Stimulated activated naive B cell treated with anti-CD40 and anti-IgM and Interleukin-4, amounts not matched to agents 10 μg/mL and 1 μg/mL and 100 μg/mL, for 72 hours (primary cell): ENCODE measurements around the gene WWOX.

Source experiments
- ATAC-seq, 2 donors: fragments of 150-1000 bp; cut with Tn5 transposase; replicated peaks; 2 replicates each; pipeline ENCODE4 v1.10.0; 2021; ENCODE audit warnings: moderate library complexity in 1 of 2
- DNase-seq: peaks from one replicate; pipeline ENCODE4 v3.0.0; 2021
- H3K27ac Mint-ChIP-seq: one replicate; pipeline ENCODE4 v1.8.0; 2022; ENCODE audit warnings: mild to moderate bottlenecking, mixed read lengths
- H3K27me3 Mint-ChIP-seq, 2 donors: one replicate each; pipeline ENCODE4 v1.8.0; 2022; ENCODE audit warnings: mixed read lengths in 2 of 2
- H3K36me3 Mint-ChIP-seq, 2 donors: one replicate each; pipeline ENCODE4 v1.8.0; 2022; ENCODE audit warnings: mixed read lengths in 2 of 2, mild to moderate bottlenecking in 1 of 2
- H3K4me1 Mint-ChIP-seq, 2 donors: one replicate each; pipeline ENCODE4 v1.8.0; 2022; ENCODE audit warnings: mixed read lengths in 2 of 2, mild to moderate bottlenecking in 1 of 2
- H3K4me3 Mint-ChIP-seq, 2 donors: one replicate each; pipeline ENCODE4 v1.8.0; 2022; ENCODE audit warnings: mild to moderate bottlenecking in 2 of 2, mixed read lengths in 2 of 2, moderate library complexity in 1 of 2
- H3K9me3 Mint-ChIP-seq, 2 donors: one replicate each; pipeline ENCODE4 v1.8.0; 2022; ENCODE audit warnings: mixed read lengths in 2 of 2, mild to moderate bottlenecking in 1 of 2

WWOX gene

DNA sequence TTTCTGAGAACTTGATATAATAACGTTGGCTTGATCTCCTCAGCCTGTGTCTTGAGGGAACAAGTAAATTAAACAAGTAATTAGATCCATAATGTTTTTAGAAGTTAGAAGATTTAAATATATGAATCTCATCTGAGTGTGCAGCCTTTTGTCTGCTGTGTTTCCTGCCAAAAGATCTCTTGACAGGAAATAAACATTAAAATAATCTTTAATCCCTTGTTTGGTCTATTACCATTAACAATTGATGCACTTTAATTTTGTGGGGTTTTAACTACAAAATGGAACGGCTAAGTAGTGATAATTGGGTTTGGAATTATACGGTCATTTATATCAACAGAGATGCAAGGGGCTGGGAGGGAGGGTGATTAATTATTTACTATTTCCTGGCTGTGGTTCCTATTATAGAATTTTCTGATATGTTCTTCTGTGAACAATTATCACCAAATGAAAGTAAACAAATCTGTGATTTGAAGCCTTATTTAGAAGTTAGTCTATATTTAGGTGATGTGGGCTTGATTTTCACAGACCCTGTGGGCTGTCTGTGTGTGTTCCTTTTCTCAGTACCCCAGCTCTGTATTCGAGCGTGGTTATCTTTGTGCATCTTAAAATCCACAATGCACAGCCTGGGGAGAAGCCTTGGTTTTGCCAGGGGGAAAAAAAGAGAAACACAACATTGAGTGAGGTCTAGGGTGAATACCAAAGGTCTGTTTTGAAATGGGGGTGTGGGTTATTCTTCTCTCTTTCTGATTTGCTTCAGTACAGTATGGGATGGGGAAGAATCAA is 556.1 kb downstream of the WWOX start:
- Mint-ChIP-seq H3K27ac (no peak overlapping the region), H3K4me3 (no peak overlapping the region), H3K9me3 (no peaks in the 10 kb centered on the region), H3K27me3 (peaks cover 0 to 4% of the 10 kb centered on the region in 2 donors), H3K4me1 (peaks cover 9 to 22% of the 10 kb centered on the region in 2 donors), H3K36me3 (peaks cover 0 to 3% of the 10 kb centered on the region in 2 donors)
- DNase-seq, result no peak
- no peak for ATAC-seq

GRCh38 chr16:78656887-78657286 is 557.4 kb downstream of the WWOX start:
- Mint-ChIP-seq H3K4me3 (no peak overlapping the region), H3K4me1 (peaks cover 9 to 22% of the 10 kb centered on the region in 2 donors), H3K27ac (no peak overlapping the region), H3K36me3 (peaks cover 0 to 3% of the 10 kb centered on the region in 2 donors), H3K27me3 (peaks cover 0 to 4% of the 10 kb centered on the region in 2 donors), H3K9me3 (no peaks in the 10 kb centered on the region)
- ATAC-seq (no peak), DNase-seq (no peak)

DNA sequence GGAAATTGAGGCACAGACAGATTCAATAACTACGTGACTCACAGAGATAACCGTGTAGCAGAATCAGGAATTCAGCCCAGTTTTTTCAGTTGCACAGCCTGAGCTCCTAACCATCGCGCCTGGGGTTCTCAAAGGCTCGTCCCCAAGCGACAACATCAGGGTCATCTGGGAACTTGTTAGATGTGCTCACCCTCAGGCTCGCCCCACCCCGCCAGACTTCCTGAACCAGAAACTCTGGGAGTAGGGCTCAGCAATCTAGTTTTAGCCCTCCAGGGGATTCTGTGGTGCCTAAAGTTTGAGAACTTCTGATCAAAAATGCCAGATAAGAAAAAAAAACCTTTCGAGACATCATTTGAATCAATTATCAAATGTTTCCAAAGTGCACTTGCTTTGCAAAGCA is 559.8 kb downstream of the WWOX start:
- H3K27ac Mint-ChIP-seq, result no peak overlapping the region
- H3K9me3 Mint-ChIP-seq, result no peaks in the 10 kb centered on the region
- peaks cover 0 to 4% of the 10 kb centered on the region in 2 donors for H3K27me3 Mint-ChIP-seq
- H3K4me3 Mint-ChIP-seq, result no peak overlapping the region
- ATAC-seq, result no peak
- DNase-seq, result no peak
- H3K4me1 Mint-ChIP-seq, result peaks cover 9 to 22% of the 10 kb centered on the region in 2 donors
- H3K36me3 Mint-ChIP-seq, result peaks cover 0 to 3% of the 10 kb centered on the region in 2 donors

DNA sequence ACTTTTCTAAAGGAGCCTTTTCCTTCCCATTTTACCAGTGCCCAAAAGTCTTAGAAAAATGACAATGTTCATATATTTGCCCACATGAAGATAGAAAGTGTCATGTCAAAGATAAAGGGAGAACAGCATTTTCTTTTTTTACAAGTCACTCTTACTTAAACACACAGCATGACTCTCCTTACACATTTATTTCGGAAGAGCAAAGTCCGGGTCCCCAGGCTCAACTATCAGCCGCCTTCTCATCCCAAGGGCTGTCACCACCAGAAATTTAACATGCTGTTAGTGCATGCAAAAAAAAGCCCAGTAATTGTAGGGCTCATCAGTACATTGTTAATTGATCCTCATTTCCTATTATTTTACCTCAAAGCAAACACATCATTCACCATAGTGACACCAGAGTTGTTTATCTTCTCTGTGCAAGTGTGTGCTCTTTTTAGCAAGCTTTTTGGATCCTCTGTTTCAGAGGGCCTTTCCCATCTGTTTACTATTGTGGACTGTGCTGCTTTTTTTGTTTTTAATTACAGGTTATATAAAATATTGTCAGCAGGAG is 560.3 kb downstream of the WWOX start:
- peaks cover 0 to 4% of the 10 kb centered on the region in 2 donors for H3K27me3 Mint-ChIP-seq
- peaks cover 9 to 22% of the 10 kb centered on the region in 2 donors for H3K4me1 Mint-ChIP-seq
- no peak for DNase-seq
- no peak for ATAC-seq
- no peak overlapping the region for H3K27ac Mint-ChIP-seq
- peaks cover 0 to 3% of the 10 kb centered on the region in 2 donors for H3K36me3 Mint-ChIP-seq
- H3K4me3 Mint-ChIP-seq, result no peak overlapping the region
- no peaks in the 10 kb centered on the region for H3K9me3 Mint-ChIP-seq

- H3K4me1 Mint-ChIP-seq, result peaks cover 9 to 21% of the 10 kb centered on the region in 2 donors
- no peaks in the 10 kb centered on the region for H3K9me3 Mint-ChIP-seq
- H3K36me3 Mint-ChIP-seq, result peaks cover 0 to 3% of the 10 kb centered on the region in 2 donors
- ATAC-seq (no peak), DNase-seq (no peak)
- no peak overlapping the region for H3K27ac Mint-ChIP-seq
- H3K4me3 Mint-ChIP-seq, result no peak overlapping the region
- peaks cover 0 to 4% of the 10 kb centered on the region in 2 donors for H3K27me3 Mint-ChIP-seq
These were observed 561.3 kb downstream of the WWOX start for GRCh38 chr16:78660795-78661194.

- Mint-ChIP-seq H3K9me3 (no peaks in the 10 kb centered on the region), H3K27me3 (no peaks in the 10 kb centered on the region), H3K27ac (no peak overlapping the region), H3K36me3 (no peaks in the 10 kb centered on the region), H3K4me3 (no peak overlapping the region), H3K4me1 (peaks cover 4 to 12% of the 10 kb centered on the region in 2 donors)
- ATAC-seq (no peak), DNase-seq (no peak)
These were observed 564.2 kb downstream of the WWOX start for GRCh38 chr16:78663690-78664089.

DNA sequence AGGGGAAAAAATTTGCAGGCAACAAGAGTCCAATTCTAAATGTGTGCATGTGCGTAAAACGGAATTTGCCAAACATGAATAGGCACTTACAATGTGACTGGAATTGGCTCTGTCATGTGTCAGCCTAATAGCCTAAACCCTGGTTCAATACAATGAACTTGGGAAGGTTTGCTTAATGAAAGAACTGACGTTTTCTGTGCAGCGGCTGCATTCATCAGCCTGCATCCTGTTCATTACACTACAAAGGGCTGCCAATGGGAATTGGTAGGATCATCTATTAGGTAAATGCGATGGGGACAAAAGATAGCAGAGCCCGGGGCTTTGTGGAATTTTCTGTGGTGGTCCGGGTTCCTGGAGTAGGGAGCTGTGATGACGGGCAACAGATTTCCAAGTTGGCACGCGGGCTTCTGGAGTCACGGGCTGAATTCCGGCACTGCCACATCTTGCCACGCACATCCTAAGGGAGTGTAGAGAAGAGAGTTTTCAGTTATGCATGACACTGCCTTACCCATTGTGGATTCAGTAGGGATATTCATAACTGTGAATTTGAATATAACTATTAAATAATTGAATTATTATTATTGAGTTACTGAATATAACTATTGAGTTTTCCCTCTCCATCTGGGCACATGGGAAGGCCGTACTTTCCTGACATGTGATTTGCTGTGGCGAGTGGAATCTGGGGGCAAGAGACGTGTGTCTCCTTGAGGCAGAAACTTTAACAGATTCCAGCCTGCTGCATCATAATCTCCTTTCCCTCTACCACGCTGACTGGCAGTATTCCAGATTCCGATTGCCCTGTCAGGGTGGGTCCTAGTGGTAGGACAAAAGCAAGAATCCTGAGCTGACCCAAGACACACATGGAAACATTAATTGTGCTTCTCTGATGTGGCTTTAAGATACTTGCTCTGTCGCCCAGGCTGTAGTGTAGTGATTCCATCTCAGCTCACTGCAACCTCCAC is 565.6 kb downstream of the WWOX start:
- H3K27ac Mint-ChIP-seq, result no peak overlapping the region
- no peak for DNase-seq
- no peak for ATAC-seq
- H3K9me3 Mint-ChIP-seq, result no peaks in the 10 kb centered on the region
- H3K27me3 Mint-ChIP-seq, result no peaks in the 10 kb centered on the region
- H3K4me1 Mint-ChIP-seq, result peaks cover 0 to 1% of the 10 kb centered on the region in 2 donors
- H3K36me3 Mint-ChIP-seq, result no peaks in the 10 kb centered on the region
- H3K4me3 Mint-ChIP-seq, result no peak overlapping the region

DNA sequence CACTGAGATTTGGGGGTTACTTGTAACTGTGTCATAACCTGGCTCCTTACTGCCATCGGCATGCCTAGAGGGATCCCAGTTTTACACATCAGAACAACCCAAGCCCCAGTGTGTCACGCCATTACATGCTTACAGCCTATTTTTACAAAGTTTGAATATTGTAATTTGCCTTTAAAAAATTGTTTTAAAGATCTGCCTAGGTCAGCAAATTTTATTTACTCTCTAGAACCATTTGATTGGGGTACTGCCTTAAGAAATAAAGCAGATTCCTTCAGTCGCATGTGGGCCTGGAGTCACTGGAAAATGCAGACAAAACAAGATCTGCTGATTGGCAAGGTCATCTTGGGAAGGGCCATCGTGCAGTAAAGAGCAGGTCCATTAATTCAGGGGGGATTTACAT is 566.9 kb downstream of the WWOX start:
- ATAC-seq (no peak), DNase-seq (no peak)
- no peaks in the 10 kb centered on the region for H3K9me3 Mint-ChIP-seq
- no peaks in the 10 kb centered on the region for H3K27me3 Mint-ChIP-seq
- no peak overlapping the region for H3K4me3 Mint-ChIP-seq
- H3K27ac Mint-ChIP-seq, result no peak overlapping the region
- no peaks in the 10 kb centered on the region for H3K4me1 Mint-ChIP-seq
- no peaks in the 10 kb centered on the region for H3K36me3 Mint-ChIP-seq

GRCh38 chr16:78667675-78668074 is 568.2 kb downstream of the WWOX start:
- ATAC-seq (no peak), DNase-seq (no peak)
- no peaks in the 10 kb centered on the region for H3K9me3 Mint-ChIP-seq
- no peak overlapping the region for H3K4me3 Mint-ChIP-seq
- no peaks in the 10 kb centered on the region for H3K4me1 Mint-ChIP-seq
- no peak overlapping the region for H3K27ac Mint-ChIP-seq
- H3K36me3 Mint-ChIP-seq, result no peaks in the 10 kb centered on the region
- H3K27me3 Mint-ChIP-seq, result no peaks in the 10 kb centered on the region

GRCh38 chr16:78668393-78668792 is 568.9 kb downstream of the WWOX start:
- Mint-ChIP-seq H3K9me3 (no peaks in the 10 kb centered on the region), H3K27ac (no peak overlapping the region), H3K36me3 (no peaks in the 10 kb centered on the region), H3K27me3 (no peaks in the 10 kb centered on the region), H3K4me1 (no peaks in the 10 kb centered on the region), H3K4me3 (no peak overlapping the region)
- DNase-seq, result no peak
- no peak for ATAC-seq

- Mint-ChIP-seq H3K36me3 (no peaks in the 10 kb centered on the region), H3K27me3 (no peaks in the 10 kb centered on the region), H3K27ac (no peak overlapping the region), H3K9me3 (no peaks in the 10 kb centered on the region), H3K4me1 (no peaks in the 10 kb centered on the region), H3K4me3 (no peak overlapping the region)
- ATAC-seq (no peak), DNase-seq (no peak)
These were observed 570.5 kb downstream of the WWOX start for GRCh38 chr16:78669994-78670393.

GRCh38 chr16:78672779-78673556 is 573.5 kb downstream of the WWOX start:
- Mint-ChIP-seq H3K27me3 (no peaks in the 10 kb centered on the region), H3K27ac (no peak overlapping the region), H3K4me1 (no peaks in the 10 kb centered on the region), H3K9me3 (no peaks in the 10 kb centered on the region), H3K36me3 (no peaks in the 10 kb centered on the region), H3K4me3 (no peak overlapping the region)
- ATAC-seq (no peak), DNase-seq (no peak)

GRCh38 chr16:78673884-78674283 is 574.4 kb downstream of the WWOX start:
- H3K4me3 Mint-ChIP-seq, result no peak overlapping the region
- no peaks in the 10 kb centered on the region for H3K36me3 Mint-ChIP-seq
- no peaks in the 10 kb centered on the region for H3K27me3 Mint-ChIP-seq
- DNase-seq, result no peak
- no peak overlapping the region for H3K27ac Mint-ChIP-seq
- no peaks in the 10 kb centered on the region for H3K4me1 Mint-ChIP-seq
- no peaks in the 10 kb centered on the region for H3K9me3 Mint-ChIP-seq
- no peak for ATAC-seq

- no peak for ATAC-seq
- DNase-seq, result no peak
- Mint-ChIP-seq H3K4me1 (no peaks in the 10 kb centered on the region), H3K27me3 (no peaks in the 10 kb centered on the region), H3K27ac (no peak overlapping the region), H3K36me3 (no peaks in the 10 kb centered on the region), H3K4me3 (no peak overlapping the region), H3K9me3 (no peaks in the 10 kb centered on the region)
These were observed 575.9 kb downstream of the WWOX start for GRCh38 chr16:78675312-78675711.
